Endothelial cell of umbilical vein (primary cell): ENCODE measurements around the gene ZP1. TPM values are rescaled to one million over a fixed set of nuclear protein-coding genes. Genes with fewer than 3 reads are reported as not detected.

ENCODE experiments used
- BruUV-seq: library from RNA; stranded (reverse); fragments of 400-500 nt; replicated peaks from 2 replicates; lab custom pipeline; 2021; lab: Mats Ljungman, UMichigan
- CTCF ChIA-PET: fragments of 300-600, 350-600 bp; sonication (Branson Sonifier 250); formaldehyde crosslinking; loops from one replicate; lab custom pipeline; 2021; ENCODE audit warnings: antibody characterized with exemption, inconsistent platforms; lab: Charles Lee
- POLR2A ChIA-PET: fragments of 300-600, 350-600 bp; sonication (Branson Sonifier 250); formaldehyde crosslinking; loops from one replicate; lab custom pipeline; 2021; ENCODE audit warnings: antibody characterized with exemption, inconsistent platforms; lab: Charles Lee
- DNase-seq: peaks from one replicate; pipeline ENCODE4 v3.0.0-alpha.2; 2011; ENCODE audit warnings: low read depth, low spot score
- FAIRE-seq: peaks from 2 replicates; lab custom pipeline; 2011; peaks lifted over from hg19 to GRCh38; lab: Jason Lieb, UNC
- H2AFZ ChIP-seq: 2 replicates; pipeline ENCODE4 v1.6.0; 2012; ENCODE audit warnings: low read depth, low read length, control low read depth, inconsistent platforms
- H3K27ac ChIP-seq: 2 replicates; pipeline ENCODE4 v1.5.1; 2011; ENCODE audit warnings: low read depth, mild to moderate bottlenecking, control low read depth, low read length, moderate library complexity; ENCODE audit not compliant: insufficient read depth
- H3K27me3 ChIP-seq, 2 experiments: 2 replicates each; pipeline versions ENCODE4 v1.6.0 to v1.6.1; 2011; ENCODE audit warnings: low read length in 2 of 2, mixed read lengths in 1 of 2; ENCODE audit not compliant: control insufficient read depth in 2 of 2, insufficient read depth in 2 of 2
- H3K36me3 ChIP-seq, 2 experiments: 2 replicates in 1 of 2; 3 replicates in 1 of 2; pipeline ENCODE4 v1.5.1; 2011; ENCODE audit warnings: low read length in 2 of 2, mild to moderate bottlenecking in 1 of 2, moderate library complexity in 1 of 2; ENCODE audit not compliant: control insufficient read depth in 2 of 2, insufficient read depth in 2 of 2; ENCODE audit errors: extremely low read depth in 1 of 2
- H3K4me1 ChIP-seq: 3 replicates; pipeline ENCODE4 v1.5.1; 2011; ENCODE audit warnings: mild to moderate bottlenecking, low read length; ENCODE audit not compliant: control insufficient read depth, insufficient read depth; ENCODE audit errors: extremely low read depth
- H3K4me2 ChIP-seq: 2 replicates; pipeline ENCODE4 v1.6.1; 2011; ENCODE audit warnings: low read length, control low read depth, mixed read lengths; ENCODE audit not compliant: insufficient read depth
- H3K4me3 ChIP-seq, 3 experiments: fragments of 200-600 bp in 1 of 3; sonication (generic), shearing (Covaris generic) in 1 of 3; replicated peaks in 1 of 3; 2 replicates each; pipeline ENCODE4 v1.5.1; 2011 to 2016; ENCODE audit warnings: control low read depth in 3 of 3, low read length in 3 of 3, mild to moderate bottlenecking in 2 of 3, inconsistent platforms in 1 of 3, low read depth in 1 of 3, moderate library complexity in 1 of 3; ENCODE audit not compliant: insufficient read depth in 1 of 3
- H3K79me2 ChIP-seq: 2 replicates; pipeline ENCODE4 v1.6.0; 2012; ENCODE audit warnings: low read length, inconsistent platforms; ENCODE audit not compliant: control insufficient read depth, insufficient read depth
- H3K9ac ChIP-seq: replicated peaks from 2 replicates; pipeline ENCODE3; 2011; ENCODE audit warnings: low read length, control low read depth; ENCODE audit not compliant: insufficient read depth; ENCODE audit errors: extremely low read depth
- H3K9me1 ChIP-seq: replicated peaks from 3 replicates; pipeline ENCODE4 v1.6.0; 2011; ENCODE audit warnings: mild to moderate bottlenecking, low read length; ENCODE audit not compliant: control insufficient read depth, insufficient read depth; ENCODE audit errors: extremely low read depth
- H3K9me3 ChIP-seq: replicated peaks from 2 replicates; pipeline ENCODE4 v1.5.1; 2012; ENCODE audit warnings: low read length, inconsistent platforms; ENCODE audit not compliant: control insufficient read depth, insufficient read depth
- H4K20me1 ChIP-seq: replicated peaks from 2 replicates; pipeline ENCODE3; 2011; ENCODE audit warnings: mild to moderate bottlenecking, low read length; ENCODE audit not compliant: control insufficient read depth, insufficient read depth; ENCODE audit errors: extremely low read depth
- EZH2 ChIP-seq: IDR thresholded peaks from 2 replicates; pipeline ENCODE4 v1.6.1; 2012; ENCODE audit warnings: borderline replicate concordance, low read depth, mild to moderate bottlenecking, moderate library complexity, low read length, inconsistent platforms; ENCODE audit not compliant: severe bottlenecking
- FOS ChIP-seq: IDR thresholded peaks from 2 replicates; pipeline ENCODE4 v1.6.1; 2011; ENCODE audit warnings: mild to moderate bottlenecking, low read length, moderate library complexity, borderline replicate concordance; ENCODE audit not compliant: insufficient read depth
- GATA2 ChIP-seq: IDR thresholded peaks from 2 replicates; pipeline ENCODE4 v1.7.0; 2011; ENCODE audit warnings: low read depth, mild to moderate bottlenecking, moderate library complexity, mixed read lengths, low read length; ENCODE audit not compliant: insufficient read length, insufficient read depth
- JUN ChIP-seq: IDR thresholded peaks from 2 replicates; pipeline ENCODE4 v1.6.1; 2011; ENCODE audit warnings: borderline replicate concordance, low read depth; ENCODE audit not compliant: insufficient read length, insufficient read depth
- MYC ChIP-seq: IDR thresholded peaks from one replicate; pipeline ENCODE4 v1.6.1; 2011; ENCODE audit warnings: mild to moderate bottlenecking, low read depth, low read length
- POLR2A ChIP-seq: IDR thresholded peaks from 2 replicates; pipeline ENCODE4 v1.6.1; 2012; ENCODE audit warnings: low read depth, mild to moderate bottlenecking, control low read depth, low read length
- POLR2AphosphoS5 ChIP-seq: IDR thresholded peaks from 2 replicates; pipeline ENCODE4 v1.6.1; 2012; ENCODE audit warnings: low read depth, mild to moderate bottlenecking, control low read depth, low read length, moderate library complexity; ENCODE audit not compliant: insufficient read depth
- dilution Hi-C: fragments of 300-500 bp; cut with MboI; formaldehyde crosslinking; loops from one replicate; pipeline ENCODE4 v1.15.0; 2019; ENCODE audit warnings: low sequenced_read_pairs; ENCODE audit not compliant: extremely low pct_ligation_motif_present
- intact Hi-C: fragments of 100-400 bp; cut with micrococcal nuclease; formaldehyde crosslinking; loops from one replicate; pipeline ENCODE4 v1.10.0; 2022
- polyA plus RNA-seq, 4 experiments: library from polyadenylated mRNA; depleted of rRNA in 3 of 4; stranded (reverse) in 3 of 4; unstranded in 1 of 4; fragments of >200 nt; gene quantifications; 2 replicates each; pipeline versions ENCODE4 v1.2.1 to v1.2.3, GENCODE V29; 2011 to 2012; ENCODE audit warnings: missing spikeins in 1 of 4
- total RNA-seq: library from RNA; stranded (reverse); gene quantifications from 2 replicates; pipeline ENCODE4 v1.2.3, GENCODE V29; 2021
- TF ChIP-seq, protein P1 (sequence below), 2 donors: IDR thresholded peaks; 1 replicate in 1 of 2; 2 replicates in 1 of 2; pipeline ENCODE4 v1.5.1; 2011; ENCODE audit warnings: low read length in 2 of 2, mild to moderate bottlenecking in 2 of 2, moderate library complexity in 2 of 2, control low read depth in 1 of 2, inconsistent platforms in 1 of 2, low read depth in 1 of 2; ENCODE audit not compliant: insufficient read depth in 1 of 2; ENCODE audit errors: extremely low read depth in 1 of 2
- TF ChIP-seq, protein P2 (sequence below): IDR thresholded peaks from 2 replicates; pipeline ENCODE4 v1.6.1; 2011; ENCODE audit not compliant: insufficient read depth, insufficient read length

Gene ZP1
- total and polyA plus RNA-seq, 2 donors (not counting 3 experiments of a cell fraction or from before 2014, with no cell fraction given): not detected

DNA sequence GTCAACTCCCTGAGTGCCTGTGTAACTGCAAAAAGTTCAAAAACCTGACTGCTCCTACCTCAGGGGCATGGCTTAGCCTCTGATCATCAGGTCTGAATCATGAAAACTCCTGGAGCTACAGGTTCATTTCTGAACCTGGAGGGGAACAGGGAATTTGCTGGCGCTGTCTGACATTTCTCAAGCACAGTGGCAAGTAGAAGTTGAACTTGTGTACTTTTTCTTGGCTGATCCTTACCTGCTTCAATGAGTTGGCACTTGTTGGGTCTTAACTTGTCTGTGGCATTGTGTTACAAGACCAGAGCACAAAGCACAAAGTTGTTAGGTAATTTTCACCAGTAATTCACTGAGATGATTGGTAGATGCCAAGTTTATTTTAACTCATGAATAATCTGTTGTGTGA, 49.9 kb downstream of the ZP1 start:
- CTCF ChIA-PET: no interaction called here
- H3K27me3 ChIP-seq: no peaks in the 10 kb centered on the region
- no peak overlapping the region for H3K4me2 ChIP-seq

More for the DNA sequence above, 49.9 kb downstream of the ZP1 start:
- POLR2A ChIA-PET: no interaction called here
- Histone ChIP-seq H3K9ac (no peak overlapping the region), H3K36me3 (peaks cover 3 to 15% of the 10 kb centered on the region in 2 experiments), H3K27ac (no peak overlapping the region), H3K4me3 (no peak overlapping the region), H3K79me2 (peaks cover 51% of the 10 kb centered on the region), H3K9me1 (no peaks in the 10 kb centered on the region), H3K9me3 (no peaks in the 10 kb centered on the region), H2AFZ (no peak overlapping the region), H3K4me1 (peaks cover 40% of the 10 kb centered on the region), H4K20me1 (no peaks in the 10 kb centered on the region)
- dilution Hi-C loops: no loop called here
- DNase-seq (no peak), FAIRE-seq (no peak)
- TF ChIP-seq GATA2 (no peak), POLR2AphosphoS5 (no peak), JUN (no peak), POLR2A (no peak), EZH2 (no peak), FOS (no peak), MYC (no peak)
- TF ChIP-seq, protein P1, sequence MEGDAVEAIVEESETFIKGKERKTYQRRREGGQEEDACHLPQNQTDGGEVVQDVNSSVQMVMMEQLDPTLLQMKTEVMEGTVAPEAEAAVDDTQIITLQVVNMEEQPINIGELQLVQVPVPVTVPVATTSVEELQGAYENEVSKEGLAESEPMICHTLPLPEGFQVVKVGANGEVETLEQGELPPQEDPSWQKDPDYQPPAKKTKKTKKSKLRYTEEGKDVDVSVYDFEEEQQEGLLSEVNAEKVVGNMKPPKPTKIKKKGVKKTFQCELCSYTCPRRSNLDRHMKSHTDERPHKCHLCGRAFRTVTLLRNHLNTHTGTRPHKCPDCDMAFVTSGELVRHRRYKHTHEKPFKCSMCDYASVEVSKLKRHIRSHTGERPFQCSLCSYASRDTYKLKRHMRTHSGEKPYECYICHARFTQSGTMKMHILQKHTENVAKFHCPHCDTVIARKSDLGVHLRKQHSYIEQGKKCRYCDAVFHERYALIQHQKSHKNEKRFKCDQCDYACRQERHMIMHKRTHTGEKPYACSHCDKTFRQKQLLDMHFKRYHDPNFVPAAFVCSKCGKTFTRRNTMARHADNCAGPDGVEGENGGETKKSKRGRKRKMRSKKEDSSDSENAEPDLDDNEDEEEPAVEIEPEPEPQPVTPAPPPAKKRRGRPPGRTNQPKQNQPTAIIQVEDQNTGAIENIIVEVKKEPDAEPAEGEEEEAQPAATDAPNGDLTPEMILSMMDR (IDR thresholded peaks at IDR 0.05; ENCODE audit: extremely low read depth in 1 of 2, insufficient read depth in 1 of 2, low read depth in 1 of 2, low read length in 2 of 2): no peak
- TF ChIP-seq, protein P2, sequence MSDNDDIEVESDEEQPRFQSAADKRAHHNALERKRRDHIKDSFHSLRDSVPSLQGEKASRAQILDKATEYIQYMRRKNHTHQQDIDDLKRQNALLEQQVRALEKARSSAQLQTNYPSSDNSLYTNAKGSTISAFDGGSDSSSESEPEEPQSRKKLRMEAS: no peak
- intact Hi-C loops: loop anchor here (10.0 kb wide), 1 partner anchor 218 kb away; no protein-coding TSS in a partner anchor
- no TSS peak for BruUV-seq
